HG03521 (cell line): ENCODE results near the gene FIBCD1.

Experiments used
- ATAC-seq: cut with Tn5 transposase; IDR thresholded peaks from one replicate; pipeline ENCODE4 v1.9.1; 2021; ENCODE audit warnings: mild to moderate bottlenecking, moderate library complexity; ENCODE audit not compliant: unreplicated experiment

The FIBCD1 gene

DNA sequence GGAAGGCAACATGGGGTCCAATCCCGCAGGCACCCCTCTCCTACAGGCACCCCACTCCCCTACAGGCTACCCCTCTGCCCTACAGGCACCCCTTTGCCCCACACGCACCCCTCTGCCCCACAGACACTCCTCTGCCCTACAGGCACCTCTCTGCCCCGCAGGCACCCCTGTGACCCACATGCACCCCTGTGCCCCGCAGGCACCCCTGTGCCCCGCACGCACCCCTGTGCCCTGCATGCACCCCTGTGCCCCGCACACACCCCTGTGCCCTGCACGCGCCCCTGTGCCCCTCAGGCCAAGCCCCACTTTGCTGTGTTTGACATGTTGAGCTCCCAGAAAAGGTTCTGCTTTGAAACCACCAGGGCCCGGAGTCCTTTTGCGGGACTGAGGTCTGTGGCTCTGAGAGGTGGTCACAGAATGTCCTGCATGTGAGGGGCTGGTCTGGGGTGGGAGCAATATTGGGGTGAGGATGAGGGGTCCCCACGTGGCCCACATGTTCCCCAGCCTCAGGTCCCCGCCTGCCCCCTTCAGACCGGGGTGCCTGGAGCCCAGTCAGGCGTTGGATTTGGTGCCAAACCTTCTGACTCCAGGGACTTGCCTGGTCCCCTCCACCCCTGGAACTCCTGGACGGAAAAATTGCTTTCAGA is 41.8 kb downstream of the FIBCD1 start:
- no peak for ATAC-seq

DNA sequence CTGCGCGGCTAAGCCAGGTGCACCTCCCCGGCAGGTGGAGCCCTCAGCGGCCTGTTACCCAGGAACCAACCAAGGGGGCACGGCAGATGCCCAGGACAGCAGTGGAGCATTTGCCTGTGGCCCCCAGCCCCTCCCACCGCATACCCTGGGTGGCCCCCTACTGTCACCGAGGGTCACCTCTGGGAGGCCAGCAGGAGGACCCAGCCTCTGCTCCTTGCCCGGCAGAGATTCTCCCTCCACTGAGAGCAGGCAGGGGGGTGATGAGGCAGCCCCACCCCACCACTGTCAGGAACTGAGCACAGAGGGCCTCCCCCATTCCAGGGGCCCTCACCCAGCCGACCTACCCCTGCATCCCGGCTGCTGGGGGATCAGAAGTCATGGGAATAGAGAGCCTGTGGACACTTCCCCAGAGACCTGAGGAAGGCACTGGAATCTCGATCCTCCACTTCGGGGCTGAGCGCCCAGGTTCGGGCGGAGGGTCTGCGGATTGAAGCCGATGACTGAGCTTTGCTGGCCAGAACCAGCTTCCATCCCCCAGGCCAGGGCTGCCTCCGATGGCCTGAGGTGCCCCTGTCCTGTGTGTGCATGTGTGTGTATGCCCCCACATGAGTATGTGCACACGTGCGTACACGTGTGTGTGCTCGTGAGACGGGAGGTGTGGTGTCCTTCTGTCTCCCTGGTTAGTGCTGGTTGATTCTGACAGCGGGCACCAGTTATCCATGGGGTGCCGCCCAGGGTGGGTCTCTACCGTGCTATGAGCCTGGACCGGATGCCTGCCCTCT is 42.6 kb downstream of the FIBCD1 start, which contains the start of gene QRFP:
TSS of gene QRFP (minus strand) at position 580 of the 782 bp plus-strand sequence. CDS start 2,974 bp downstream, outside the sequence.
- ATAC-seq: no peak

DNA sequence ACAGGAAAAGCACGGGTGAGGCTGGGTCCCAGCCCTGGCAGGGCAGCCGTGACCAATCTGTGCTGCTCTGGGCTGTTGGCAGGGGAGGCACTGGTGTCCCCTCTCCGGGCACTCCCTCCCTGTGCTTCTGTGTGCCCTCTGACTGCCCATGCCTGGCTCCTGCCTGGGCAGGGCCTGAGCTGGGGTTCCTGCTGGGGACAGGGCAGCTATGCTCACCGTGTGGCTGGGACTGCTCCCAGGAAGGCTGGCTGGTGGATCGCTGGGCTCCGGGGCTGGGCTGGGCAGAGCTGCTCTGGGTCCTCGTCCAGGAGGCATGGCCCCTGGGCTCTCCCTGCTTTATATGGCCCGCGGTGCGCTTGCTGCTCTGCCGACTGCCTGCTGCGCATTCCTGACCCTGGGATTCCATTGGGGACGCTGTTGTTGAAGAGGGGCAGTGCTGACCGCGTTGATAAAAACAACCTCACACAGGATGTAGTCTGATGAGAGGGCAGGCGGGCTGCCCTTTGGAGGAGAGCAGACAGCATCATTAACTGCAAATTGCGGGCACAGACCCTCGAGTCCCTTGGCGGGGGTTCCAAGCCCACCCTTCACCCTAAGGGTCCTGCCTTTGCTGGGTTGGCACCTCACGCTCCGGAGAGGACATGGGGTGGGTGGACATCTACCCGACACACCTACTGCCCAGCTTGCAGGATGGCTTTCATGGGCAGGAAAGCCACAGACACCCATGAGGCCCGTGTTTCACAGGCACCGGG is 43.4 kb downstream of the FIBCD1 start:
- no peak for ATAC-seq

DNA sequence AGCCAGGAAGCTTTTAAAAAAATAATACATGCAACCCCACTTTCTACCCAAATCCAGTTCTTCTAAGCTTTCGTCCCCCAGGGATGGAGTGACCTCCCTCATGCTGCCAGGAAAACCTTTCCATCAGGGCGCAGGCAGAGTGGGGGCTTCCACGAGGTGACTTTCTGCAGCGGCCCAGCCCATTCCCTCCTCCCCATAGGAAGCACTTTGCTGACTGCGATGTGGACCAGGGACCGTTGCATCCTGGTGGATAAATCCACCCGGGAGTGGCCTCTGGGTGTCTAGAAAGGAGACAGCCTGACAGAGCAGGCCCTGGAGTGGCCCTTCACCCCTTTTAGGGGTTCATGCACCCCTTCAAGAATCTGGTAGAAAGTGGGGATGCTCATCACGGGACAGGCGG is 44.0 kb downstream of the FIBCD1 start:
- ATAC-seq: no peak

DNA sequence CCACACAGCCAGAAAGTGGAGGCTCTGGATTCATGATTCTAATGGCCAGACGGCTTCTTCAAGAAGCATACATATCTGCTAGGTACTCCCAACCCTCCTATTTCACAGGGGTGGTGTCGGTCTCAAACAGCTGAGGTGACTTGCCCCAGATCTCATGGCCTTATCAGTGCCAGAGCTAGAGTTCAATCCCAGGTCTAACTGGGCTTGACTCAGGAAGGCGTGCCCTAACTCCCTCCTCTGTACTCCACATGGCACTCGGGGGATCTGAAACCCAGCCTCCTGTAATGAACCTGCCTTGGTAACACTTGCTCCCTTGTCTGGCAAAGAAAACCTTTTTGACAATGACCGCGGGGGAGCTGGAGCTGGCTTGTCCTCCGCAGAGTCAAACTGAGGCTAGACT is 44.5 kb downstream of the FIBCD1 start:
- ATAC-seq: no peak

DNA sequence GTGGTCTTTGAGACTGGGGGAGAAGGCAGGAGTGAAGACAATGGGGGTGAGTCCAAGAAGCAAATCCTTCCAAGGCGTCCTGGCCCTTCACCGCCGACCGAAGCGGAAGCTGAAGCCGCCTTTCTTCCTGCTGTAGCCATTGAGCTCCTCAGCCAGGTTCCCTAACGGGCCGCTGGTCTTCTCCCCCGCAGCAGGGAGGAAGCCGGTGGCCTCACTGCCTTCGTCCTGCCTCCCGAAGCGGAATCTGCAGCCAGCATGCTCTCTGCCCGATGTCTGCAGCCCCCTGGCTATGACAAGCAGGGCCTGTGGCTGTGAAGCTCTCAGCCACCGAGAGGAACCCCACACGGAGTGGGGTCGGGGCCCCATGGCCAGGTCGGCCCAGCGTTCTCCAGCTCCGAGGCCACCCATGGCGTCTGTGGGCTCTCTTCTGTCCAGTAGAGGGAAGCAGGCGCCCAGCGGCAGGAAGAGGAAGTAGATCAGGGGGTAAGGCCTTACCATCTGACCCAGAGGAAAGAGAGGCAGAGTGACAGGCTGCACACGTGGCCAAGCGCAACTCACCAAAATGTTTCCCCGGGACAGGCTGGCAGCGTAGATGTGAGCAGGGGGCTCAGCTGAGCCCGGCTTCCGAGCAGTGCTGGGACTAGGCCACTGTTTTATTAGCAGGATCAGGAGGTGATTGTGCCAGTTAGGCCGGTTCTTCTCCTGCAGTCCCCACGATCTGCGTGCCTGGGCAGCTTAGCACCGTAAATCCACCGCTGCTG is 45.5 kb downstream of the FIBCD1 start:
- no peak for ATAC-seq

DNA sequence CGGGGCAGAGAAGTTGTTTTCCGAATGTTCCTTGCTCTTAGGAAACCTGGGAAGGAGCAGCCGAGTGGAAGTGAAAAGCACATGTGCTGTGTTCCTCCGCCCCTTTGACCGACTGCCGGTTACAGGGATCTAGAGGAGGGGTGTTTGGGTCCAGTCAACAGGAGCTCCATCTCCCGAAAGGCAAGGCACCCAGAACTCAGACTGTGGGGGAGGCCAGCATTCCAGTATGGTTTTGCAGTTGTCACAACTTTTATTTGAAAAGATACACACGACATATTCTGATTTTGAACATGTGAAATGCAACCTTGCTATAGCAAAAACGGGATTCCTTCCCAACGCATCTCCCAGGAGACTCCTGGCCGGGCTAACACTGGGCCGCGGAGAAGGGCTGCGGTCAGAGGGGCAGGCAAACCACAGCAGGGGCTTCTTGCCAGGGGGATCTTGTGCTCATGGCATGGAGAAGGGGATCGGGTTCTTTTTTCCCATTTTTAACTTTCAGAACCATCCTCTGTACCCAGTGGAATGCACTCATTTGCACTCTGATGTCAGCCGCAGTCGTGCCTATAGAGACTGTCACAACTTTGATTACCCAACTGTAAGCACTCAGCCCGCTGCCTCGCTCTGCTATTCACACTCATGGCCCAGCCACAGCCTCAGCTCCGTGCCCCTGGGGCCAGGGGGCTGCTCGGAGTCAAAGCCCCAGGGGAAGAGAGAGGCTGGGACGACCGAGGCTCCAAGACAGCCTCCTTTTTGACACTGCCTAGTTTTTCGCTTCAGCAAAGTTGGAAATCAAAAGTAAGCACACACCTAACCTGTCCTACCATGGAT is 46.4 kb downstream of the FIBCD1 start:
- ATAC-seq: no peak

DNA sequence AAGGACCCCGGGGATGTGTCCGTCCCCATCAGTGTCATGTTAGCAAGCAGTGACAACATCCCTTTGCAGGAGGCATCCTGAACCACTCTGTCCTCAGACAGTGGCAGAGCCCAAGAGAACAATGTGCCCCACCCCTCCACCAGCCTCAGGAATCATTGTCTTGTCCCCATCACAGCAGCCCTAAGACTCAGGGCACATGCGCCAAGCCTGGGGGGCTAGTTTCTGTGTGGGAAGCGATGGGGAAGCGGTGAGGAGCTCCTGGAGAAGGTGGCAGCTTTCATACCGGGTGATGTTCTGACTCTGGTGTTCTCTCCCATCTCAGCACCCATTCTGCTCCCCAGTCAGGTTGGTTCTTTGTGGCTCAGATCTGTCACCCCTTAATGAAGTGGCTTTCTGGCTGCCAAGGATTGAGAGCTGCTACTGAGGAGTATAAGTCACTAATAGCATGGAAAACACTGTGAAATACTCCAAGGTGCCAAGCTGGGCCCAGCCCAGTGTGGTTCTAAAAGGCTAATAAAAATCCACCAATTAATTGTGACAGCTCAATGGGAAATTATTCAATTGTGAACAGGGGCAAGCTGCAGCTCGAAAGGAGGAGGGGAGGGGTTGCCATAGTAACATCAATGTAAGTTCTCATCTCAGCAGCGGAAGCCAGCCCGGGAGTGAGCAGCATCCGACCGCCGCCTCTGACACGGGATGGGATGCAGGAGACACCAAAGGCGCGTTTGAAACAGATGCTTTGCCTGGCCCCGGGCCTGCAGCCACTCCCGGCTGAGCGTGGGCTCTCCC is 47.2 kb downstream of the FIBCD1 start:
- no peak for ATAC-seq

DNA sequence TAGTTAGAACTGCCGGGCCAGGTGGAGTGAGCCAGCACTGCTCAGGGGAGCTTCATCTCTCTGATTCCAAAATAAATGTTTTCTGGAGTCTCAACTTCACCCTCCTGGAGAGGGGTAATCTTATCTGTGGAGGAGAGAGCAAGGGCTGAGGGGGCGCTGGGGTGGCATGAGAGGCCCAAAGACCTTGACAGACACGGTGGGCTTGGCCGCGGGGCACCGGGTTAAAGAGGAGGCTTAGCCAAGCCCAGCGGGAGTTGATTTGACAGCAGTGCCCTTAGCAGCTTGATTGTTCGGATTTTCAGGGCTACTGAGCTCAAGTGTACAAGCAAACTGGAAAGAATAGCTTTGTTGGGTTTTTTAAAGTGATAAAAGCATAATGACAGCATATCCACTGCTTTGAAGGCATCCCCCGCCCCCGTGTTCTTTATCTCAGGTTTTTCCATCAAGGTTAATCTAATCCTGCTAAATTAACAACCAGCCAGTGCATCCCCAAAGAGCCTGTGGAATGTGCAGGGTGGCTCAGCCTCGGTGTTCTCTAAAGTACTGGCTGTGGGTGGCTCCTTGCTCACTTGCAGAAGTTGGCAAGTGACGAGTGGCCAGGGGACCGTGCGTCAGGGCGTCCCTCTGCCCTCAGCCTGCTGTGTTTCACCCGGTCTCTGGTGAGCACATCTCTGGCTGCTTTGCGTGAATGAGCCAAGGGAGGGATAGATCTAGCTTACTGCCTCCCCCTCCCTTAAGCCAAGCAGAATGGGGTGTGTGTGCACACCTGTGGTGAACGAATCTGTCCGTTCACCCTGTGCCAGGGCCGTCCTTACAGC is 48.0 kb downstream of the FIBCD1 start:
- ATAC-seq: no peak

DNA sequence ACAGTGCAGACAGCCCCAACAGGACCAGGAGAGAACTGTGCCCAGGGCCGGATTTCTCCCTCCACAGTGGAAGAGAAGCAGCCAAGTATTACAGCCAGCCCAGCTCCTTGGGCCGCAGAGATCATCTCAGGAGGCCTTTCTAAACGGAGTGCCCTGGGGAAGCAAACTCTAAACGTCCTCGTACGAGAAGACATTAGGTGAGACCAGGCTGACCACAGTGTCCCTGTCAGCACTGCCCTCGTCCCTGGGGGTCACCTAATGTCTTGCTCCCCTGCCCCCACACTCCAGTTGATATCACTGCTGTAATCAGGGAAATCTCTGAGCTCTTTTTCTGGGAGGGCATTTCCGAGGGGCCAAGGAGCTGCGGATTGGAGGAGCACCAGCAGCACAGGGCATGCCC is 48.9 kb downstream of the FIBCD1 start:
- no peak for ATAC-seq

DNA sequence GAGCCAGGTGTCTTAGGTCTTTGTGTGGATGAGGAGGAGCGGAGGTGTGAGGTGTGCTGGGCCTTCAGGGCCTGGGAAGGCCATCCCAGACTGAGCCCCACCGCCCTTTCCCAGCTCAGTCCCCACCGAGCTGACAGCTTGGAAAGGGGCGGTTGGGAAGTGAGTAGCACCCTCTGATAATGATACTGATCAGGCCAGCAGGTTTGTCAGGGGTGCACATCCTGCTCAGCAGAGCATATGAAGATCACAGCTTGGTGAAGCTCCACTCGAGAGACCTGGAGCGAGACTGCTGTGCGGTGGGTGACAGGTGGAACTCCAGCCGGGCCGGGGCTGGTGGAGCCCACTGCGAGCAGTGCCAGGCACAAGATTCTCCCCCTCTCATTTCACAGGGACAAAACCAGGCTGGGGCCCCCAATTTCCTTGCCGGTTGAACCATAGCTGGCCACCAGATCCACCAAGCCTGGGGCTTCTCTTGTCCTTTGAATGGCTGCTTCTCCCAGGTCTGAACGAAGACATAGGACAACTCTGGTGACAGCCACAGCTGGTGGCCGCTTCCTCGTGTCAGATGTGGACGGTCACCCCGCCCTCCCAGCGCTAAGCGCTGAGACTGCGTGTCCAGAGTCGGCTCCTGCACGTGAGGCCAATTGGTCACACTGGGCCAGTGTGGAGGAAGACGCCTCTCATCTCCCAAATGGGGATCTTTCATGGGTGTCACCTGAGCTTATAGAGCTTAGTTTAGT is 50.7 kb downstream of the FIBCD1 start:
- no peak for ATAC-seq

DNA sequence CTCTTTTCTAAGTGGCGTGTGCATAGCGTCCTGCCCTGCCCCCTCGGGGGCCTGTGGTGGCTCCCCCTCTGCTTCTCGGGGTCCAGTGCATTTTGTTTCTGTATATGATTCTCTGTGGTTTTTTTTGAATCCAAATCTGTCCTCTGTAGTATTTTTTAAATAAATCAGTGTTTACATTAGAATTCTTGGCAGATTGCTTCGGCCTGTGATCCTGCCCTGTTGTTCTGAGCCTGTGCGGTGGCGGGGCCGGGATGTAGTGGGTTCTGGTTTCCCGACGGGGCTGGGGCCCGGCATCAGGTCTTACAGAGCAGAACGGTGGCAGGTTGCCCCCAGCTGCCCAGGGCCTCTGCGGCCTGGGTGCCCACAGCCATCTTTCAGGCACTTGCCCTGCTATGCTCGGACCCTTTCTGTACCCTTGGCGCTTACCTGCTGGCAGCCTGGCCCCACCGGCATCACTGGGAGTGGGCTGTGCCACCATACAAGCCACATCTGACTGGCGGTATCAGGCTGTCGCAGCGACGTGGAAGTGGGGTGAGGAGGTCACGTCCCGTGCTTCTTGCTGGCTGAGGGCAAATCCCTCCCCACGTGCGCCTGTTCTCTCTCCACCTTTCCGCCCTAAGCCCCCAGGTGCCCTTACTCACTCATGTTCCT is 51.4 kb downstream of the FIBCD1 start:
- ATAC-seq: no peak

DNA sequence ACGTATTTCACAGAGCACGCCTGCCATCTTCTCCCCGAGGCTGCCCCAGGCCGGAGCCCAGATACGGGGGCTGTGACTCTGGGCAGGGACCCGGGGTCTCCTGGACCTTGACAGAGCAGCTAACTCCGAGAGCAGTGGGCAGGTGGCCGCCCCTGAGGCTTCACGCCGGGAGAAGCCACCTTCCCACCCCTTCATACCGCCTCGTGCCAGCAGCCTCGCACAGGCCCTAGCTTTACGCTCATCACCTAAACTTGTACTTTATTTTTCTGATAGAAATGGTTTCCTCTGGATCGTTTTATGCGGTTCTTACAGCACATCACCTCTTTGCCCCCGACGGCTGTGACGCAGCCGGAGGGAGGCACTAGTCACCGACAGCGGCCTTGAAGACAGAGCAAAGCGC is 52.1 kb downstream of the FIBCD1 start:
- no peak for ATAC-seq

DNA sequence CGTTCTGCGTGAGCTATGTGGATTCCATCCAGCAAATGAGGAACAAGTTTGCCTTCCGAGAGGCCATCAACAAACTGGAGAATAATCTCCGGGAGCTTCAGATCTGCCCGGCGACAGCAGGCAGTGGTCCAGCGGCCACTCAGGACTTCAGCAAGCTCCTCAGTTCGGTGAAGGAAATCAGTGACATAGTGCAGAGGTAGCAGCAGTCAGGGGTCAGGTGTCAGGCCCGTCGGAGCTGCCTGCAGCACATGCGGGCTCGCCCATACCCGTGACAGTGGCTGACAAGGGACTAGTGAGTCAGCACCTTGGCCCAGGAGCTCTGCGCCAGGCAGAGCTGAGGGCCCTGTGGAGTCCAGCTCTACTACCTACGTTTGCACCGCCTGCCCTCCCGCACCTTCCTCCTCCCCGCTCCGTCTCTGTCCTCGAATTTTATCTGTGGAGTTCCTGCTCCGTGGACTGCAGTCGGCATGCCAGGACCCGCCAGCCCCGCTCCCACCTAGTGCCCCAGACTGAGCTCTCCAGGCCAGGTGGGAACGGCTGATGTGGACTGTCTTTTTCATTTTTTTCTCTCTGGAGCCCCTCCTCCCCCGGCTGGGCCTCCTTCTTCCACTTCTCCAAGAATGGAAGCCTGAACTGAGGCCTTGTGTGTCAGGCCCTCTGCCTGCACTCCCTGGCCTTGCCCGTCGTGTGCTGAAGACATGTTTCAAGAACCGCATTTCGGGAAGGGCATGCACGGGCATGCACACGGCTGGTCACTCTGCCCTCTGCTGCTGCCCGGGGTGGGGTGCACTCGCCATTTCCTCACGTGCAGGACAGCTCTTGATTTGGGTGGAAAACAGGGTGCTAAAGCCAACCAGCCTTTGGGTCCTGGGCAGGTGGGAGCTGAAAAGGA is 53.3 kb downstream of the FIBCD1 start:
- ATAC-seq: no peak

DNA sequence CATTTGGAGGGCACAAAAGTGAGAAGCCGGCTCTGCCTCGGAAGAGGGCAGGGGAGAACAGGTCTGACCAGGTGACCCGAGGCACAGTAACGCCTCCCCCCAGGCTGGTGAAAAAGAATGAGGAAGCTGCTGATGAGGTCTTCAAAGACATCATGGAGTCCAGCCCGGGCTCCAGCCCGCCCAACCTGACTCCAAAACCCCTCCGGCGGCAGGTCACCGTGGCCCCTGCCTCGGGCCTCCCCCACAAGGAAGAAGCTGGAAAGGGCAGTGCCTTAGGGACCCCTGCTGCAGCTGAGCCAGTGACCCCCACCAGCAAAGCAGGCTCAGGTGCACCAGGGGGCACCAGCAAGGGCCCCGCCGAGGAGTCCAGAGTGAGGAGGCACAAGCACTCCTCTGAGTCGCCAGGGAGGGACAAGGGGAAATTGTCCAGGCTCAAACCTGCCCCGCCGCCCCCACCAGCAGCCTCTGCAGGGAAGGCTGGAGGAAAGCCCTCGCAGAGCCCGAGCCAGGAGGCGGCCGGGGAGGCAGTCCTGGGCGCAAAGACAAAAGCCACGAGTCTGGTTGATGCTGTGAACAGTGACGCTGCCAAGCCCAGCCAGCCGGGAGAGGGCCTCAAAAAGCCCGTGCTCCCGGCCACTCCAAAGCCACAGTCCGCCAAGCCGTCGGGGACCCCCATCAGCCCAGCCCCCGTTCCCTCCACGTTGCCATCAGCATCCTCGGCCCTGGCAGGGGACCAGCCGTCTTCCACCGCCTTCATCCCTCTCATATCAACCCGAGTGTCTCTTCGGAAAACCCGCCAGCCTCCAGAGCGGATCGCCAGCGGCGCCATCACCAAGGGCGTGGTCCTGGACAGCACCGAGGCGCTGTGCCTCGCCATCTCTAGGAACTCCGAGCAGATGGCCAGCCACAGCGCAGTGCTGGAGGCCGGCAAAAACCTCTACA is 54.2 kb downstream of the FIBCD1 start:
- no peak for ATAC-seq
